Measurements from ENCODE around the gene ZNRD2. TPM values are rescaled to one million over a fixed set of nuclear protein-coding genes. Genes with fewer than 3 reads are reported as not detected.

The ZNRD2 gene
- total RNA-seq, 4 donors from 2014 or later, result 41.9 to 62.9 (median 50.6) TPM

DNA sequence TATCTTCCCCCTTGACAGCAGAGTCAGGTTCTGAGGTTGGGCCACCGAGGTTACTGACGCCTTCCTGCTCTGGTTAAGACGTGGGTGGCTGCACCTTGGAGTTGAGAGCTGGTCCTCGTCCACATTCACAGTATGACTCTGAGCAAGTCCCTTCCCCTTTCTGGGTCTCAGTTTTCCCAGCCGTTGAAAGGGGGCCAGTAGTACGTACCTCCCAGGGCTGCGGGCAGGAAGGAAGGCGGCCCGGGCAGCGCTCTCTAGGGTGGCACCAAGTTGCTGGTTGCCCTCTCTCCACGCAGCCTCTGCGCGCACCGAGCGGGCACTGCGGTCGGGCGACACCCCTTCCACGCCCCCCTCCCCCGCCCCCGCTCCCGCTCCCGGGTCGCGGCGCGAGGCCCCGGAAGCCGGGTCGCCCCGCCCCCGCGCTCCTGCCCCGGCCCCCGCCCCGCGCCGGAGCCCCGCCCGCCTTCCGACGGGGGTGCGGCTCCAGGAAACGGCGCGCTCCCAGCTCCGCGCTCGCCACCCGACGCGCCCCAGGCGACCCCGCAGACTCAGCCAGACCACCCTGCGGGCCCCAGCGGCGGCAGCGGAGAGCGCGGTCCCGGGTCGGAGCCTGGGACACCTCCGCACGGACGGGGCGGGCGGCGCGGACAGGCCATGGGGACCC is 5.4 kb downstream of the ZNRD2 start, which contains the start of gene EHBP1L1:
Gene EHBP1L1 (plus strand): TSS at position 486 of the 664 bp plus-strand sequence. CDS start 250 bp downstream, outside the sequence.
- TF ChIP-seq, protein P1, sequence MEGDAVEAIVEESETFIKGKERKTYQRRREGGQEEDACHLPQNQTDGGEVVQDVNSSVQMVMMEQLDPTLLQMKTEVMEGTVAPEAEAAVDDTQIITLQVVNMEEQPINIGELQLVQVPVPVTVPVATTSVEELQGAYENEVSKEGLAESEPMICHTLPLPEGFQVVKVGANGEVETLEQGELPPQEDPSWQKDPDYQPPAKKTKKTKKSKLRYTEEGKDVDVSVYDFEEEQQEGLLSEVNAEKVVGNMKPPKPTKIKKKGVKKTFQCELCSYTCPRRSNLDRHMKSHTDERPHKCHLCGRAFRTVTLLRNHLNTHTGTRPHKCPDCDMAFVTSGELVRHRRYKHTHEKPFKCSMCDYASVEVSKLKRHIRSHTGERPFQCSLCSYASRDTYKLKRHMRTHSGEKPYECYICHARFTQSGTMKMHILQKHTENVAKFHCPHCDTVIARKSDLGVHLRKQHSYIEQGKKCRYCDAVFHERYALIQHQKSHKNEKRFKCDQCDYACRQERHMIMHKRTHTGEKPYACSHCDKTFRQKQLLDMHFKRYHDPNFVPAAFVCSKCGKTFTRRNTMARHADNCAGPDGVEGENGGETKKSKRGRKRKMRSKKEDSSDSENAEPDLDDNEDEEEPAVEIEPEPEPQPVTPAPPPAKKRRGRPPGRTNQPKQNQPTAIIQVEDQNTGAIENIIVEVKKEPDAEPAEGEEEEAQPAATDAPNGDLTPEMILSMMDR (IDR thresholded peaks at IDR 0.05), result no peak
- no peak for TF ChIP-seq POLR2A (IDR thresholded peaks at IDR 0.05)
- peak within 1 kb of the TSS; percentile 49 for H3K4me3 ChIP-seq (ENCODE audit: low read depth, poor library complexity, severe bottlenecking)
- WGBS, 2 donors, result 1 to 2% methylated on average over 32 to 43 of the region's 69 CpGs
- peak in 1 of 2 donors; percentile 93 for DNase-seq (ENCODE audit: low spot score in 2 of 2)
- intact Hi-C loops (cut with DNase I; ENCODE audit: low total_unique reads), result loop anchor here (5.0 kb wide), 1 partner anchor 37 kb away; the partner anchor contains the start of gene MAP3K11

DNA sequence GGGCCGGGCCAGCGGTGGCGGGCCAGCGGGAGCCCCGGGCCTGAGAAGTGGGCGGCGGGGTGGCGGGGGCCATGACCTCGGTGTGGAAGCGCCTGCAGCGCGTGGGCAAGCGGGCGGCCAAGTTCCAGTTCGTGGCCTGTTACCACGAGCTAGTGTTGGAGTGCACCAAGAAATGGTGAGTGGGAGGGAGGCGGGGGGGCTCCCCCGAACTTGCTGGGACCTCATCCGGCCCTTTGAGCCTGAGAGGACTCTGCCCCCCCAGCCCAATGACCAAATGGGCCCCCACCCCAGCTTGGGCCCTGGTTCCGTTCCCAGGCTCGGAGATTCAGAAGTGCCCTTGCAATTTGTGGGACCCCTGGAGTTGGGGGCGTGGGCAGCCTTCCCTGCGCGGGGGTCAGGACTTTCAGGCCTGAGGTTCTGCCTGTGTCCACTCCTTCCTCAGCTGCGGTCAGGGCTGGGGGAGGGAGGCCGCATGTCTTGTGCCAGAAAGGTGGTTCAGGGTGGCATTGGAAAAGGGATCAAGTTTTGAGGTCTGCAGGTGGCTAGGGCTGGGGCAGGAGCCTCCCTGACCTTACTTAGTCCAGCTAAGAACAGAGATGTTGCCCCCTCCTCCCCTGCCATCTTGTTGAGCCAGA is 6.1 kb downstream of the ZNRD2 start:
- intact Hi-C loops (cut with DNase I; ENCODE audit: low total_unique reads), result loop anchor here (5.0 kb wide), 1 partner anchor 36 kb away; the partner anchor contains the start of gene MAP3K11
- H3K4me3 ChIP-seq (ENCODE audit: low read depth, poor library complexity, severe bottlenecking), result peak overlapping the region; percentile 49
- DNase-seq (ENCODE audit: low spot score in 2 of 2), result no peak
- TF ChIP-seq, protein P1 (IDR thresholded peaks at IDR 0.05), result no peak
- TF ChIP-seq POLR2A (IDR thresholded peaks at IDR 0.05), result no peak
- 0 to 5% methylated on average over 15 to 25 of the region's 26 CpGs for WGBS, 2 donors

DNA sequence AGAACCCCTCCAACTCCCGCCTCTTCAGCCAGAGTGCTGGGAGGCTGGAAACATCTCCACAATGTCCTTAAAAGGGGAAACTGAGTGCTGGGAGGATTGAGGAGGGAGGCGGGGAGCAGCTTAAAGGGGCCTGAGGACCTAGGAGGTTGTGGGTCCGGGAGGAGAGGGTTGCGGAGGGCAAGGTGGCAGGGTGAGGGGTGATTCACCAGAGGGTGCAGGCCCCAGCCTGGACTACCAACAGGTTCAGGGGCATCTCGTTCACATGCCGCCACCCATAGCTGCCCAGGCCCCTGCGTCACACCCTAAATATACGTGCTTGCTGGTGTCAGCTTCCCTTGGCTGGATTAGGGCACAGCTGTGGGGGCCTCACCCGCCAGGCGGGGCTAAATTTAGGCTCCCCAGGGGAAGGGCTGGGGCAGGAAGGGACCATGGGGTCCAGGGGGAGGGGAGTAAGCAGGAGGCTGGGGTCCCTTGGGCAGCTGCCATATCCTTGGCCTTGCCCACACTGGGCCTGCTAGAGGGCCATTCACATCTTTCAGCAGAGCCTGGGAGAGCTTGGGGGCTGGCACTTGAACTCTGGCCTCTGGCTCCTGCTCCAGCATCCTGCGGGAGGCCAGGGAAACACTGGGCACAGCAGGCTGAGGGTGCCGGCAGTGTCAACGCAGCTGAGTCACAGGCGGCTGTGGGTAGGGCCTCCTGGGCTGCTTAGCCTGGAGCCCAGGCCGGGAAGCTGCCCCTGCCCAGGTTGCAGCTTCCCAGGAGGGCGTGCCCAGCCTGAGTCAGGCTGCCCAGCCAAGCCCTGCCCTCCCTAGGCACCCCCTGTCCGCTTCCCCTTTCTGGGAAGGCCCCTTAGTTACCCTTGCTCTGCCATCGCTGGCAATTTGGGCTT is 6.8 kb downstream of the ZNRD2 start:
- 12 to 15% methylated on average over 17 to 18 of the region's 18 CpGs for WGBS, 2 donors
- DNase-seq (ENCODE audit: low spot score in 2 of 2), result peak in 1 of 2 donors; percentile 95
- intact Hi-C loops (cut with DNase I; ENCODE audit: low total_unique reads), result loop anchor here (5.0 kb wide), 1 partner anchor 35 kb away; the partner anchor contains the start of gene MAP3K11
- TF ChIP-seq POLR2A (IDR thresholded peaks at IDR 0.05), result no peak
- TF ChIP-seq, protein P1 (IDR thresholded peaks at IDR 0.05), result no peak
- peak overlapping the region; percentile 49 for H3K4me3 ChIP-seq (ENCODE audit: low read depth, poor library complexity, severe bottlenecking)

DNA sequence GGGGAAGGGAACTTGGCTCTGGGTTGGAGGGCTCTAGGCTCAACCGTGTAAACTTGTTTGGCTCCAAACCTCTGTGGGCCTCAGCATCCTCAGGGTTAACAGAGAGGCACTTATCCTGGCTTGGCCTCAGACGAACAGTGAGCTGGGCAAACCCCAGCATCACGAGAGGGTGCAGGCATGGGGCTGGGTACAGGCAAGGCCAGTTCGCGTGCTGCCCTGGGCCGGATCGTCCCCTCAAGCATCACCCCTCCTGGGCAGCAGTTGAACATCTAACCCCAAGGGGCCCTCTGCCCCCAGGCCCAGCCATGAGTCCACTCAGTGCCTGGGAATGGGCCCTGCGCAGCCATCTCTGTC is 7.5 kb downstream of the ZNRD2 start:
- intact Hi-C loops (cut with DNase I; ENCODE audit: low total_unique reads), result loop anchor here (5.0 kb wide), 1 partner anchor 35 kb away; the partner anchor contains the start of gene MAP3K11
- no peak overlapping the region for H3K4me3 ChIP-seq (ENCODE audit: low read depth, poor library complexity, severe bottlenecking)
- 33 to 44% methylated on average over 8 of the region's 8 CpGs for WGBS, 2 donors
- no peak for TF ChIP-seq POLR2A (IDR thresholded peaks at IDR 0.05)
- TF ChIP-seq, protein P1 (IDR thresholded peaks at IDR 0.05), result no peak
- no peak for DNase-seq (ENCODE audit: low spot score in 2 of 2)

DNA sequence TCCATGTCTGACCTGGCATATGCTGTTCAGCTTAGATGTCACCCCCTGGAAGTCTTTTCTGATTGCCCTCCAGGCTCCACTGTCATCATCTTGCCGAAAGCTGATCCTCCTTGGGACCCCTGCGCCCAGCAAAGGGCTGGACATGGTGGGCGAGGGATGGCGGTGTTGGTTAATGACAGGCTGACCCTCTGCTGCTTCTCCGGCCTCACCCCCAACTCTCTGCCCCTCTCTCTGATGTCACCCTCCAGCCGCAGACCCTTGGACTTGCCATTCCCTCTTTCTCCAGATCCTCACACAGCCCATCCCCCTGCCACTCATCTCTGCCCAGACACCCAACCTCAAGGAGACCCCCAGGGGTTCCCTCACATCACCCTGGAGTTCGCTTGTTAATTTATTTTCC is 7.9 kb downstream of the ZNRD2 start:
- TF ChIP-seq POLR2A (IDR thresholded peaks at IDR 0.05), result no peak
- TF ChIP-seq, protein P1 (IDR thresholded peaks at IDR 0.05), result no peak
- H3K4me3 ChIP-seq (ENCODE audit: low read depth, poor library complexity, severe bottlenecking), result no peak overlapping the region
- WGBS, 2 donors, result 85 to 88% methylated on average over 7 of the region's 7 CpGs
- intact Hi-C loops (cut with DNase I; ENCODE audit: low total_unique reads), result loop anchor here (5.0 kb wide), 1 partner anchor 34 kb away; the partner anchor contains the start of gene MAP3K11
- no peak for DNase-seq (ENCODE audit: low spot score in 2 of 2)
